B cell (primary cell): ENCODE results near the gene GNG2. TPM values are rescaled to one million over a fixed set of nuclear protein-coding genes. Genes with fewer than 3 reads are reported as not detected.
A peak's percentile ranks its signal among the peaks of the same experiment; 100 is the strongest.

Source experiments
- ATAC-seq: fragments of 200-7000 bp; cut with Tn5 transposase; one replicate; pipeline ENCODE4 v1.10.0; 2021; ENCODE audit warnings: low read depth, mild to moderate bottlenecking, moderate number of reproducible peaks, moderate library complexity
- CTCF ChIA-PET: fragments of 350-600 bp; sonication (Branson Sonifier 250); formaldehyde crosslinking; loops from one replicate; lab custom pipeline; 2021; ENCODE audit warnings: antibody characterized with exemption, inconsistent platforms; lab: Charles Lee
- POLR2A ChIA-PET: fragments of 350-600 bp; sonication (Branson Sonifier 250); formaldehyde crosslinking; loops from one replicate; lab custom pipeline; 2021; ENCODE audit warnings: antibody characterized with exemption; lab: Charles Lee
- DNase-seq: peaks from one replicate; pipeline ENCODE4 v3.0.0; 2013
- H2AFZ ChIP-seq: 2 replicates; pipeline ENCODE4 v1.6.1; 2012; ENCODE audit warnings: mild to moderate bottlenecking, low read depth, low read length; ENCODE audit not compliant: insufficient read depth, poor library complexity, severe bottlenecking
- H3K27ac ChIP-seq, 2 donors: 1 replicate in 1 of 2; 2 replicates in 1 of 2; pipeline ENCODE4 v1.5.1; 2012 to 2013; ENCODE audit warnings: low read length in 2 of 2, mild to moderate bottlenecking in 2 of 2, moderate library complexity in 1 of 2
- H3K27me3 ChIP-seq, 4 experiments: fragments of 200-600 bp in 1 of 4; sonication (generic) in 1 of 4; replicated peaks in 1 of 4; 1 replicate in 2 of 4; 2 replicates in 2 of 4; pipeline versions ENCODE4 v1.6.1 to v1.7.0; 2013 to 2016; ENCODE audit warnings: low read length in 3 of 4, mild to moderate bottlenecking in 2 of 4, mixed read lengths in 1 of 4, moderate library complexity in 1 of 4; ENCODE audit not compliant: insufficient read depth in 4 of 4, control insufficient read depth in 3 of 4; ENCODE audit errors: control extremely low read depth in 1 of 4
- H3K36me3 ChIP-seq, 2 experiments: replicated peaks in 1 of 2; 1 replicate in 1 of 2; 2 replicates in 1 of 2; pipeline versions ENCODE4 v1.6.1 to v1.7.1; 2013; ENCODE audit warnings: low read length in 1 of 2; ENCODE audit not compliant: insufficient read depth in 2 of 2, control insufficient read depth in 1 of 2; ENCODE audit errors: control extremely low read depth in 1 of 2, extremely low read depth in 1 of 2
- H3K4me1 ChIP-seq, 2 donors: fragments of 200-600 bp in 1 of 2; sonication (generic) in 1 of 2; 1 replicate in 1 of 2; 2 replicates in 1 of 2; pipeline versions ENCODE4 v1.5.1 to v1.6.1; 2013 to 2017; ENCODE audit warnings: low read length in 2 of 2; ENCODE audit not compliant: control insufficient read depth in 2 of 2, insufficient read depth in 2 of 2
- H3K4me2 ChIP-seq: replicated peaks from 2 replicates; pipeline ENCODE3; 2012; ENCODE audit warnings: mild to moderate bottlenecking, low read depth, low read length; ENCODE audit not compliant: poor library complexity, severe bottlenecking
- H3K4me3 ChIP-seq, 5 experiments: fragments of 200-600 bp in 1 of 5; sonication (generic) in 1 of 5; 1 replicate in 3 of 5; 2 replicates in 2 of 5; pipeline versions ENCODE4 v1.5.1 to v1.7.0; 2011 to 2016; ENCODE audit warnings: low read length in 4 of 5, mild to moderate bottlenecking in 4 of 5, low read depth in 2 of 5, control low read depth in 1 of 5, moderate library complexity in 1 of 5; ENCODE audit not compliant: insufficient read depth in 1 of 5; ENCODE audit errors: control extremely low read depth in 1 of 5, extremely low read depth in 1 of 5
- H3K79me2 ChIP-seq: fragments of 200-600 bp; sonication (generic); one replicate; pipeline ENCODE4 v1.6.0; 2016; ENCODE audit warnings: low read length; ENCODE audit not compliant: control insufficient read depth, insufficient read depth
- H3K9ac ChIP-seq: fragments of 200-600 bp; sonication (generic); 2 replicates; pipeline ENCODE4 v1.6.1; 2017; ENCODE audit warnings: mild to moderate bottlenecking, low read length, moderate library complexity
- H3K9me3 ChIP-seq, 3 donors: one replicate each; pipeline versions ENCODE4 v1.6.1 to v1.7.1; 2013; ENCODE audit warnings: low read length in 2 of 3; ENCODE audit not compliant: control insufficient read depth in 2 of 3, insufficient read depth in 1 of 3; ENCODE audit errors: control extremely low read depth in 1 of 3
- H4K20me1 ChIP-seq: 2 replicates; pipeline ENCODE4 v1.6.0; 2012; ENCODE audit warnings: mild to moderate bottlenecking, low read length; ENCODE audit not compliant: insufficient read depth, control insufficient read depth, poor library complexity, severe bottlenecking
- H3K27ac Mint-ChIP-seq: one replicate; pipeline ENCODE4 v1.8.0; 2021; ENCODE audit warnings: mixed read lengths
- H3K27me3 Mint-ChIP-seq: one replicate; pipeline ENCODE4 v1.8.0; 2021; ENCODE audit warnings: mixed read lengths
- H3K4me1 Mint-ChIP-seq: one replicate; pipeline ENCODE4 v1.8.0; 2021; ENCODE audit warnings: mixed read lengths
- H3K4me3 Mint-ChIP-seq: one replicate; pipeline ENCODE4 v1.8.0; 2021; ENCODE audit warnings: mixed read lengths
- H3K9me3 Mint-ChIP-seq: one replicate; pipeline ENCODE4 v1.8.0; 2022; ENCODE audit warnings: mixed read lengths; ENCODE audit not compliant: insufficient read depth
- EZH2 ChIP-seq: IDR thresholded peaks from 2 replicates; pipeline ENCODE4 v1.6.1; 2012; ENCODE audit warnings: borderline replicate concordance, low read depth, mild to moderate bottlenecking, moderate library complexity, low read length; ENCODE audit not compliant: insufficient read depth, poor library complexity, severe bottlenecking
- WGBS: methylation state at CpG from one replicate; pipeline ENCODE4 v1.1.5; 2013; ENCODE audit warnings: missing lambda C conversion rate; ENCODE audit not compliant: insufficient coverage; 5-methylcytosine and 5-hydroxymethylcytosine counted together
- intact Hi-C: fragments of 100-400 bp; cut with micrococcal nuclease; formaldehyde crosslinking; loops from one replicate; pipeline ENCODE4 v1.10.0; 2022
- polyA plus RNA-seq: library from polyadenylated mRNA; depleted of rRNA; stranded (reverse); fragments of >200 nt; gene quantifications from 2 replicates; pipeline ENCODE4 v1.2.3, GENCODE V29; 2012
- total RNA-seq, 2 donors: library from RNA; stranded (reverse); fragments of 120-200 nt in 1 of 2; gene quantifications; 1 replicate in 1 of 2; 2 replicates in 1 of 2; pipeline versions ENCODE4 v1.2.3 to v1.2.4, GENCODE V29; 2013 to 2022
- TF ChIP-seq, protein P1 (sequence below): fragments of 200-600 bp; IDR thresholded peaks from one replicate; pipeline ENCODE4 v1.8.0; 2022; ENCODE audit warnings: antibody characterized with exemption, mild to moderate bottlenecking

GNG2 gene
- total and polyA plus RNA-seq, 2 donors (not counting 1 experiment from before 2014, with no cell fraction given), result 21.9 to 57.6 TPM

DNA sequence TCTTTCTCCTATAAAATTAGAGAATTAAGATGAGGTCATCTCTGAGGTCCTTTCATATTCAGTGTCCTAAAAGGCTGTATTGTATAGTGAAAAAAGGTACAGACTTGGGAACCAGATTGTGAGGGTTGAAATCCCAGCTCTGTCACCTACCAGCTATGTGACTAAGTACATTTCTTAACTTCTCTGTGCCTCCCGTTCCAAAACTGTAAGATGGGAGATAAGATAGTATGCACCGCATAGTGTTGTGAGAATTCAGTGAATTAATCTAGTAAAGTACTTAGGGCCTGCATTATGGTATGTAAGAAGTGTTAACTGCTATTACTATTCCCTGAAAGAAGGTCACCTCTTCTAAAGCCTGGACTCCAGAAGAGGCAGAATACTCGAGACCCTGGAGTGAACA lies 60.6 kb downstream of the GNG2 start:
- Mint-ChIP-seq H3K9me3 (no peaks in the 10 kb centered on the region), H3K27ac (no peak overlapping the region), H3K27me3 (no peaks in the 10 kb centered on the region), H3K4me3 (no peak overlapping the region), H3K4me1 (peaks cover 51% of the 10 kb centered on the region)
- no peaks in the 10 kb centered on the region for H3K9me3 ChIP-seq
- CTCF ChIA-PET, result no interaction called here
- H4K20me1 ChIP-seq, result no peaks in the 10 kb centered on the region
- DNase-seq (no peak), ATAC-seq (no peak)
- no peak overlapping the region for H3K27ac ChIP-seq
- H3K4me3 ChIP-seq, result no peak overlapping the region
- TF ChIP-seq, protein P1, sequence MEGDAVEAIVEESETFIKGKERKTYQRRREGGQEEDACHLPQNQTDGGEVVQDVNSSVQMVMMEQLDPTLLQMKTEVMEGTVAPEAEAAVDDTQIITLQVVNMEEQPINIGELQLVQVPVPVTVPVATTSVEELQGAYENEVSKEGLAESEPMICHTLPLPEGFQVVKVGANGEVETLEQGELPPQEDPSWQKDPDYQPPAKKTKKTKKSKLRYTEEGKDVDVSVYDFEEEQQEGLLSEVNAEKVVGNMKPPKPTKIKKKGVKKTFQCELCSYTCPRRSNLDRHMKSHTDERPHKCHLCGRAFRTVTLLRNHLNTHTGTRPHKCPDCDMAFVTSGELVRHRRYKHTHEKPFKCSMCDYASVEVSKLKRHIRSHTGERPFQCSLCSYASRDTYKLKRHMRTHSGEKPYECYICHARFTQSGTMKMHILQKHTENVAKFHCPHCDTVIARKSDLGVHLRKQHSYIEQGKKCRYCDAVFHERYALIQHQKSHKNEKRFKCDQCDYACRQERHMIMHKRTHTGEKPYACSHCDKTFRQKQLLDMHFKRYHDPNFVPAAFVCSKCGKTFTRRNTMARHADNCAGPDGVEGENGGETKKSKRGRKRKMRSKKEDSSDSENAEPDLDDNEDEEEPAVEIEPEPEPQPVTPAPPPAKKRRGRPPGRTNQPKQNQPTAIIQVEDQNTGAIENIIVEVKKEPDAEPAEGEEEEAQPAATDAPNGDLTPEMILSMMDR, result no peak
- no peak for TF ChIP-seq EZH2
- peaks cover 0 to 3% of the 10 kb centered on the region in 2 experiments for H3K36me3 ChIP-seq
- intact Hi-C loops, result no loop called here
- no CpG with 5 or more reads among the region's 3 CpGs for WGBS
- H2AFZ ChIP-seq, result no peak overlapping the region
- H3K9ac ChIP-seq, result no peak overlapping the region
- POLR2A ChIA-PET, result no interaction called here
- no peak overlapping the region for H3K4me2 ChIP-seq
- peaks cover 0 to 5% of the 10 kb centered on the region in 2 donors for H3K4me1 ChIP-seq
- H3K27me3 ChIP-seq, result no peaks in the 10 kb centered on the region
- peaks cover 30% of the 10 kb centered on the region for H3K79me2 ChIP-seq

DNA sequence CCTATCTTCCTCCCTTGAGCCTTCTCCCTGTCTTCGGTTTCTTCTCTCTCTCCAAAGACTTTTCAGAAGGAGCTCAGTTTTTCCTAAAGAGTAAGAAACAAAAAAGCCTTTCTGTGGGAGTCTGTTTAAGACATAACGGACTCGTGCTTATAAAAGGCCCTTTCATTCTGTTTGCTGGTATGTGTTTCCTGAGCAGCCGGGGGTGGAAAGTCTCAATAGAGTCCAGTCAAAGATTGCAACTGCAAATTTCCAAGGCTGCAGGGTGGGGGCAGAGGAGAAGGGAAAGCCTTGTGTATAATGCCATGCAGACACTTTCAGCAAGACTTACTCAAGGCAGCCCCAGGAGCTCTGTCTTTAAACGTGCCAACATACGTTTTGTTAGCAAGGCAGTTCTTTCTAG lies 62.2 kb downstream of the GNG2 start:
- H3K4me1 ChIP-seq, result peaks cover 0 to 5% of the 10 kb centered on the region in 2 donors
- no peaks in the 10 kb centered on the region for H3K9me3 Mint-ChIP-seq
- CTCF ChIA-PET, result no interaction called here

More for the DNA sequence above, 62.2 kb downstream of the GNG2 start:
- TF ChIP-seq, protein P1, result no peak
- no peak for TF ChIP-seq EZH2
- ATAC-seq (no peak), DNase-seq (no peak)
- Histone ChIP-seq H3K27me3 (no peaks in the 10 kb centered on the region), H2AFZ (no peak overlapping the region), H3K4me3 (no peak overlapping the region), H3K9ac (no peak overlapping the region), H4K20me1 (peaks cover 4% of the 10 kb centered on the region), H3K9me3 (no peaks in the 10 kb centered on the region), H3K36me3 (no peaks in the 10 kb centered on the region), H3K4me2 (no peak overlapping the region), H3K79me2 (peaks cover 31% of the 10 kb centered on the region), H3K27ac (no peak overlapping the region)
- Mint-ChIP-seq H3K4me1 (peaks cover 38% of the 10 kb centered on the region), H3K4me3 (no peak overlapping the region), H3K27ac (peak overlapping the region; percentile 11), H3K27me3 (no peaks in the 10 kb centered on the region)
- POLR2A ChIA-PET, result no interaction called here
- intact Hi-C loops, result no loop called here
- 31% methylated on average over 3 of the region's 6 CpGs for WGBS
